ENCODE measurements around the gene VAV1.
"Not testable (repeated sequence)": the region's sequence is repeated elsewhere in the genome, so short reads cannot be mapped to it uniquely, and the experiment has no call there.

VAV1 gene

GRCh38 chr19:6748543-6748942 is 24.0 kb upstream of the VAV1 start:
- H3K36me3 ChIP-seq (ENCODE audit: control insufficient read depth, insufficient read depth, low read length) = peaks cover 83% of the 10 kb centered on the region

GRCh38 chr19:6750062-6750461 is 22.4 kb upstream of the VAV1 start:
- Histone ChIP-seq H3K9ac (ENCODE audit: low read length) (no peak overlapping the region), H3K27ac (ENCODE audit: low read depth, low read length) (no peak overlapping the region), H3K4me3 (ENCODE audit: low read depth, low read length) (no peak overlapping the region), H3K9me3 (ENCODE audit: control insufficient read depth, insufficient read depth, low read depth, low read length) (no peaks in the 10 kb centered on the region), H3K27me3 (ENCODE audit: control insufficient read depth, insufficient read depth, low read length) (no peaks in the 10 kb centered on the region), H3K36me3 (ENCODE audit: control insufficient read depth, insufficient read depth, low read length) (peaks cover 76% of the 10 kb centered on the region), H3K4me1 (ENCODE audit: control insufficient read depth, insufficient read depth, low read length) (peaks cover 4% of the 10 kb centered on the region; the same call in 1 of the 2 replicates)

More at GRCh38 chr19:6748543-6748942, 24.0 kb upstream of the VAV1 start:
- H3K27ac ChIP-seq (ENCODE audit: low read depth, low read length); H3K27me3 ChIP-seq (ENCODE audit: control insufficient read depth, insufficient read depth, low read length); H3K4me3 ChIP-seq (ENCODE audit: low read depth, low read length); H3K9ac ChIP-seq (ENCODE audit: low read length); H3K9me3 ChIP-seq (ENCODE audit: control insufficient read depth, insufficient read depth, low read depth, low read length): not testable (repeated sequence)
- peaks cover 18% of the 10 kb centered on the region for H3K4me1 ChIP-seq (ENCODE audit: control insufficient read depth, insufficient read depth, low read length)

GRCh38 chr19:6751189-6751588 is 21.3 kb upstream of the VAV1 start:
- H3K36me3 ChIP-seq (ENCODE audit: control insufficient read depth, insufficient read depth, low read length) = peaks cover 71% of the 10 kb centered on the region
- H3K4me1 ChIP-seq (ENCODE audit: control insufficient read depth, insufficient read depth, low read length) = peaks cover 4% of the 10 kb centered on the region; the same call in 1 of the 2 replicates
- H3K4me3 ChIP-seq (ENCODE audit: low read depth, low read length) = no peak overlapping the region
- H3K9me3 ChIP-seq (ENCODE audit: control insufficient read depth, insufficient read depth, low read depth, low read length) = no peaks in the 10 kb centered on the region
- H3K9ac ChIP-seq (ENCODE audit: low read length) = no peak overlapping the region
- no peak overlapping the region for H3K27ac ChIP-seq (ENCODE audit: low read depth, low read length)
- no peaks in the 10 kb centered on the region for H3K27me3 ChIP-seq (ENCODE audit: control insufficient read depth, insufficient read depth, low read length)

GRCh38 chr19:6752256-6753177 is 20.0 kb upstream of the VAV1 start:
- Histone ChIP-seq H3K4me3 (ENCODE audit: low read depth, low read length) (peak overlapping the region; percentile 58), H3K9me3 (ENCODE audit: control insufficient read depth, insufficient read depth, low read depth, low read length) (no peaks in the 10 kb centered on the region), H3K9ac (ENCODE audit: low read length) (peak overlapping the region; percentile 49), H3K4me1 (ENCODE audit: control insufficient read depth, insufficient read depth, low read length) (peaks cover 4% of the 10 kb centered on the region; the same call in 1 of the 2 replicates), H3K36me3 (ENCODE audit: control insufficient read depth, insufficient read depth, low read length) (peaks cover 63% of the 10 kb centered on the region), H3K27me3 (ENCODE audit: control insufficient read depth, insufficient read depth, low read length) (no peaks in the 10 kb centered on the region), H3K27ac (ENCODE audit: low read depth, low read length) (peak overlapping the region; percentile 35)

GRCh38 chr19:6753178-6754031 is 19.1 kb upstream of the VAV1 start:
- peak overlapping the region; percentile 26 for H3K9ac ChIP-seq (ENCODE audit: low read length)
- H3K36me3 ChIP-seq (ENCODE audit: control insufficient read depth, insufficient read depth, low read length) = peaks cover 56% of the 10 kb centered on the region
- H3K27ac ChIP-seq (ENCODE audit: low read depth, low read length) = peak overlapping the region; percentile 35; the same call in 1 of the 2 replicates
- no peaks in the 10 kb centered on the region for H3K27me3 ChIP-seq (ENCODE audit: control insufficient read depth, insufficient read depth, low read length)
- peaks cover 4% of the 10 kb centered on the region; the same call in 1 of the 2 replicates for H3K4me1 ChIP-seq (ENCODE audit: control insufficient read depth, insufficient read depth, low read length)
- H3K4me3 ChIP-seq (ENCODE audit: low read depth, low read length) = peak overlapping the region; percentile 58
- no peaks in the 10 kb centered on the region for H3K9me3 ChIP-seq (ENCODE audit: control insufficient read depth, insufficient read depth, low read depth, low read length)

GRCh38 chr19:6754136-6754535 is 18.4 kb upstream of the VAV1 start:
- Histone ChIP-seq H3K4me1 (ENCODE audit: control insufficient read depth, insufficient read depth, low read length) (peaks cover 4% of the 10 kb centered on the region; the same call in 1 of the 2 replicates), H3K27me3 (ENCODE audit: control insufficient read depth, insufficient read depth, low read length) (no peaks in the 10 kb centered on the region), H3K9ac (ENCODE audit: low read length) (no peak overlapping the region), H3K27ac (ENCODE audit: low read depth, low read length) (peak overlapping the region; percentile 6; the same call in 1 of the 2 replicates), H3K36me3 (ENCODE audit: control insufficient read depth, insufficient read depth, low read length) (peaks cover 55% of the 10 kb centered on the region), H3K4me3 (ENCODE audit: low read depth, low read length) (no peak overlapping the region), H3K9me3 (ENCODE audit: control insufficient read depth, insufficient read depth, low read depth, low read length) (no peaks in the 10 kb centered on the region)

GRCh38 chr19:6754653-6755463 is 17.6 kb upstream of the VAV1 start:
- H3K27me3 ChIP-seq (ENCODE audit: control insufficient read depth, insufficient read depth, low read length) = no peaks in the 10 kb centered on the region
- peaks cover 55% of the 10 kb centered on the region for H3K36me3 ChIP-seq (ENCODE audit: control insufficient read depth, insufficient read depth, low read length)
- no peak overlapping the region for H3K4me3 ChIP-seq (ENCODE audit: low read depth, low read length)
- peaks cover 4% of the 10 kb centered on the region; the same call in 1 of the 2 replicates for H3K4me1 ChIP-seq (ENCODE audit: control insufficient read depth, insufficient read depth, low read length)
- H3K9me3 ChIP-seq (ENCODE audit: control insufficient read depth, insufficient read depth, low read depth, low read length) = no peaks in the 10 kb centered on the region
- no peak overlapping the region for H3K27ac ChIP-seq (ENCODE audit: low read depth, low read length)
- no peak overlapping the region for H3K9ac ChIP-seq (ENCODE audit: low read length)

- Histone ChIP-seq H3K9me3 (ENCODE audit: control insufficient read depth, insufficient read depth, low read depth, low read length) (peaks cover 4% of the 10 kb centered on the region), H3K4me1 (ENCODE audit: control insufficient read depth, insufficient read depth, low read length) (no peaks in the 10 kb centered on the region), H3K27ac (ENCODE audit: low read depth, low read length) (no peak overlapping the region), H3K36me3 (ENCODE audit: control insufficient read depth, insufficient read depth, low read length) (peaks cover 44% of the 10 kb centered on the region), H3K9ac (ENCODE audit: low read length) (no peak overlapping the region), H3K4me3 (ENCODE audit: low read depth, low read length) (no peak overlapping the region), H3K27me3 (ENCODE audit: control insufficient read depth, insufficient read depth, low read length) (no peaks in the 10 kb centered on the region)
Observed at GRCh38 chr19:6760606-6761005, 11.9 kb upstream of the VAV1 start.

- H3K9me3 ChIP-seq (ENCODE audit: control insufficient read depth, insufficient read depth, low read depth, low read length) = peaks cover 4% of the 10 kb centered on the region
- no peak overlapping the region for H3K9ac ChIP-seq (ENCODE audit: low read length)
- no peak overlapping the region for H3K4me3 ChIP-seq (ENCODE audit: low read depth, low read length)
- H3K27ac ChIP-seq (ENCODE audit: low read depth, low read length) = no peak overlapping the region
- H3K27me3 ChIP-seq (ENCODE audit: control insufficient read depth, insufficient read depth, low read length) = no peaks in the 10 kb centered on the region; the same call in 1 of the 2 replicates
- peaks cover 41% of the 10 kb centered on the region for H3K36me3 ChIP-seq (ENCODE audit: control insufficient read depth, insufficient read depth, low read length)
- H3K4me1 ChIP-seq (ENCODE audit: control insufficient read depth, insufficient read depth, low read length) = peaks cover 2% of the 10 kb centered on the region
Observed at GRCh38 chr19:6761053-6761676, 11.3 kb upstream of the VAV1 start.

GRCh38 chr19:6762253-6762797 is 10.2 kb upstream of the VAV1 start:
- H3K4me3 ChIP-seq (ENCODE audit: low read depth, low read length); H3K4me1 ChIP-seq (ENCODE audit: control insufficient read depth, insufficient read depth, low read length); H3K9ac ChIP-seq (ENCODE audit: low read length); H3K9me3 ChIP-seq (ENCODE audit: control insufficient read depth, insufficient read depth, low read depth, low read length); H3K27ac ChIP-seq (ENCODE audit: low read depth, low read length); H3K27me3 ChIP-seq (ENCODE audit: control insufficient read depth, insufficient read depth, low read length): not testable (repeated sequence)
- H3K36me3 ChIP-seq (ENCODE audit: control insufficient read depth, insufficient read depth, low read length) = peaks cover 36% of the 10 kb centered on the region
